Ishikawa (cell line): ENCODE measurements around the gene GCNA.

Source experiments
- CEBPB ChIP-seq: IDR thresholded peaks from 2 replicates; pipeline ENCODE4 v1.6.1; 2012
- EP300 ChIP-seq: IDR thresholded peaks from 2 replicates; pipeline ENCODE4 v1.6.1; 2012; ENCODE audit warnings: borderline replicate concordance
- MAX ChIP-seq: IDR thresholded peaks from 2 replicates; pipeline ENCODE4 v1.6.1; 2012
- RAD21 ChIP-seq: IDR thresholded peaks from 2 replicates; pipeline ENCODE4 v1.6.1; 2012; ENCODE audit warnings: low read depth
- TAF1 ChIP-seq: IDR thresholded peaks from 2 replicates; pipeline ENCODE4 v1.6.1; 2012; ENCODE audit warnings: low read depth, mild to moderate bottlenecking
- TEAD4 ChIP-seq: IDR thresholded peaks from 2 replicates; pipeline ENCODE4 v1.6.1; 2012
- YY1 ChIP-seq: IDR thresholded peaks from 2 replicates; pipeline ENCODE4 v1.6.1; 2012; ENCODE audit warnings: low read depth
- ZBTB7A ChIP-seq: IDR thresholded peaks from 2 replicates; pipeline ENCODE4 v1.6.1; 2012; ENCODE audit warnings: low read depth
- TF ChIP-seq, protein P1 (sequence below): IDR thresholded peaks from 2 replicates; pipeline ENCODE4 v1.6.1; 2012; ENCODE audit warnings: low read depth, mild to moderate bottlenecking

DNA sequence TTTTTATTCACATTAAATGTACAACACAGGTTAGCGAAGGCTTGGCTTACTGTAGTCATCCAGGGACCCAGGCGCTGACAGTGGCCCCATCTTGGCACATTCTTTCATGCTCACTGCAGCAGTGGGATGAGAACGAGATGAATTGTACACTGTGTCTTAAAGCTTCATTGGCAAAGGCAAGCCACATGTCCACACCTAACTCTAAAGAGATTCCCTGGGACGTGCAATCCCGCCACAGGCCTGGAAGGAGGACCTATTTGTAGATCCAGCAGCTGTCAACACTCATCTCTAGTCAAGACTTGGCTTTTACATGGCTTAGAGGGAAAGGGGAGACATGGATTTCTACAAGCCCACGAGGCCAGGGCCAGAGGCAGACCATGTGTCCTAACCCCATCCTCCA is 56.1 kb downstream of the GCNA start:
- TF ChIP-seq, protein P1, sequence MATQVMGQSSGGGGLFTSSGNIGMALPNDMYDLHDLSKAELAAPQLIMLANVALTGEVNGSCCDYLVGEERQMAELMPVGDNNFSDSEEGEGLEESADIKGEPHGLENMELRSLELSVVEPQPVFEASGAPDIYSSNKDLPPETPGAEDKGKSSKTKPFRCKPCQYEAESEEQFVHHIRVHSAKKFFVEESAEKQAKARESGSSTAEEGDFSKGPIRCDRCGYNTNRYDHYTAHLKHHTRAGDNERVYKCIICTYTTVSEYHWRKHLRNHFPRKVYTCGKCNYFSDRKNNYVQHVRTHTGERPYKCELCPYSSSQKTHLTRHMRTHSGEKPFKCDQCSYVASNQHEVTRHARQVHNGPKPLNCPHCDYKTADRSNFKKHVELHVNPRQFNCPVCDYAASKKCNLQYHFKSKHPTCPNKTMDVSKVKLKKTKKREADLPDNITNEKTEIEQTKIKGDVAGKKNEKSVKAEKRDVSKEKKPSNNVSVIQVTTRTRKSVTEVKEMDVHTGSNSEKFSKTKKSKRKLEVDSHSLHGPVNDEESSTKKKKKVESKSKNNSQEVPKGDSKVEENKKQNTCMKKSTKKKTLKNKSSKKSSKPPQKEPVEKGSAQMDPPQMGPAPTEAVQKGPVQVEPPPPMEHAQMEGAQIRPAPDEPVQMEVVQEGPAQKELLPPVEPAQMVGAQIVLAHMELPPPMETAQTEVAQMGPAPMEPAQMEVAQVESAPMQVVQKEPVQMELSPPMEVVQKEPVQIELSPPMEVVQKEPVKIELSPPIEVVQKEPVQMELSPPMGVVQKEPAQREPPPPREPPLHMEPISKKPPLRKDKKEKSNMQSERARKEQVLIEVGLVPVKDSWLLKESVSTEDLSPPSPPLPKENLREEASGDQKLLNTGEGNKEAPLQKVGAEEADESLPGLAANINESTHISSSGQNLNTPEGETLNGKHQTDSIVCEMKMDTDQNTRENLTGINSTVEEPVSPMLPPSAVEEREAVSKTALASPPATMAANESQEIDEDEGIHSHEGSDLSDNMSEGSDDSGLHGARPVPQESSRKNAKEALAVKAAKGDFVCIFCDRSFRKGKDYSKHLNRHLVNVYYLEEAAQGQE = no peak
- TF ChIP-seq CEBPB (no peak), YY1 (no peak), RAD21 (no peak), TEAD4 (no peak), MAX (no peak), EP300 (no peak), ZBTB7A (no peak), TAF1 (no peak)
